Stimulated activated CD8-positive, alpha-beta memory T cell treated with anti-CD3 and anti-CD28 coated beads, Interleukin-12 subunit alpha, Interleukin-12 subunit beta, amount 100 ng/mL, for 4 hours (primary cell): ENCODE measurements around the gene TOX2.

Experiments
- DNase-seq: peaks from one replicate; pipeline ENCODE4 v3.0.0-alpha.2; 2020; ENCODE audit warnings: low read depth

TOX2 gene

DNA sequence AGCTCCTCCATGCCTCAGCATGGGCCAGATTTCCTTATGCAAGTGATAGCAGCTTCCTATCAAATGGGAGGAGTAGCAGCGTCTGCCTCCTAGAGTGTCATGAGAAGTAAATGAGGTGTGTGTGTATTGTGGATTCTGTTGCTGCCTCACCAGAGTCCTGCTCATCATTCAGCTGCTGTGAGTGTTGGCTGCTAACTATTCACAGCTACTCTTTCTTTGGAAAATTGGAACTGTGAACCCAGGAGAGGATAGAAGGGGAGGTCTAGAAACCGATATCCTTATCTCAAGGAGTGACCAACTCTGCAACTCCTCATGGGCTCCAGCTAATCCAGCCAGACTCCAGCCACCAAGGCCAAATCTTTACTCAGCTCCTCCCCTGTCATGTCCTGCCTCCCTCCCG, 63.3 kb downstream of the TOX2 start:
- DNase-seq = no peak

DNA sequence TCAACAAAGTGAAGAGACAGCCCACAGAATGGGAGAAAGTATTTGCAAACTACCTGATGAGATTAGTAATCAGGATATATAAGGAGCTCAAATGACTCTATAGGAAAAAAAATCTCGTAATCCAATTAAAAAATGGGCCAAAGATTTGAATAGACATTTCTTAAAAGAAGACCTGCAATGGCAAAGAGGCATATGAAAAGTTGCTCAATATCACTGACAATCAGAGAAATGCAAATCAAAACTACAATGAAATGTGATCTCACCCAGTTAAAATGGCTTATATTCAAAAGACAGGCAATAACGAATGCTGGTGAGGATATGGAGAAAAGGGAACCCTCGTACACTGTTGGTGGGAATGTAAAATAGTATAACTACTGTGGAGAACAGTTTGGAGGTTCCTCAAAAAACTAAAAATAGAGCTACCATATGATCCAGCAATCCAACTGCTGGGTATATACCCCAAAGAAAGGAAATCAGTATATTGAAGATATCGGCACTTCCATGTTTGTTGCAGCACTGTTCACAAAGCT, 65.0 kb downstream of the TOX2 start:
- DNase-seq = no peak

DNA sequence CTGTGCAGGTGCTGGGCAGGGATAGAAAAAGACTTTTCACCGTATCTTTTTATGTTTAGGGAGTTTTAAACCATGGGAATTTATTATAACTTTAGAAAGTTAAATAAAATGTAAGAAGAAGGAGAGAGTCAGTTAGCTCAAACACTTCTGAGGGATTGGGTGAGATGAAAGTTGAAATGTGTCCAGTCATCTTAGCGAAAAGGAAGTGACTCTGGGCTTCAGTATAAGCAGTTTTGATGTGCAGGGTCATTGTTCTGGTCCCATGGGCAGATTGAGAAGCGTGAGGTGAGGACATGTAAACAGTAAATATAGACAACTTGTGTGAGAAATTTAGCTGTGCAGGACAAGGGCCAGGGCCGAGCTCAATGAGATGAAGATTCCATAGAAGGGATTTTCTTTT, 66.9 kb downstream of the TOX2 start:
- no peak for DNase-seq

DNA sequence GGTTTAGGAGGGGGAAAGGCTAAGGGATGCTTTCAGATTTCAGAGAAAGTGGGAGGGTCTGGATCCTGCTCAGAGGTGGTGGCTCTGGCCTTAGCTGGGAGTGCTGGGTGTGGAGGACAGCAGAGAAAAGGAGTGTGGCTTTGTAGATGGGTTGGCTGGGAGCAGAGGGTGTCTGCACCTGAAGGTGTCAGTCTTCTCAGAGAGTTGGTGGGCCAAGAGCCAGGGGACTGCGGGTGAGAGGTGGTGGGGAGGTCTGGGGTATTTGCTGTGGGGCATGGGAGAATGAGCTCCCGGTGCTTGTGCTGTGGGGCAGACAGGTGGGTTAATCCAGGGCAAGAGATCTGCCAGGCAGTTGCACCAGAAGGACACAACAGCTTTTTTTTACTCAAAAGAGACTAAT, 67.4 kb downstream of the TOX2 start:
- no peak for DNase-seq

DNA sequence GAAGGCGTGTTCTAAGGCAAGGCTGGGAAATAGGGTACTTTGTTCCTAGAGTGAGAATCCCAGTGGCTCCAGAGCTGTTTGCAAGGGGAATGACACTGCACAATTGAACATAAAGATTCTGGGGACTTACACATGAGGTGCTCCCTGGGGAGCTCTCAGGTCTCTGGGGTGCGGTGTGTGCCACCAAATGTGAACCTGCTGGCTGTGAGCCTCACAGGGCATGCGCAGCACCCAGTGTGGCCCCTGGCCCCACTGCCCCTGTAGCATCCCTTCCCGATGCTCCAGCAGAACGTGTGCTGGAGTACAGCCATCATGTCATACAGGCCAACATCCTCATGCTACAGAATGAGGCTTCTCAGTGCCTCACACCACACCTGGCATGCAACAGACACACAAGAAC, 68.2 kb downstream of the TOX2 start:
- no peak for DNase-seq

DNA sequence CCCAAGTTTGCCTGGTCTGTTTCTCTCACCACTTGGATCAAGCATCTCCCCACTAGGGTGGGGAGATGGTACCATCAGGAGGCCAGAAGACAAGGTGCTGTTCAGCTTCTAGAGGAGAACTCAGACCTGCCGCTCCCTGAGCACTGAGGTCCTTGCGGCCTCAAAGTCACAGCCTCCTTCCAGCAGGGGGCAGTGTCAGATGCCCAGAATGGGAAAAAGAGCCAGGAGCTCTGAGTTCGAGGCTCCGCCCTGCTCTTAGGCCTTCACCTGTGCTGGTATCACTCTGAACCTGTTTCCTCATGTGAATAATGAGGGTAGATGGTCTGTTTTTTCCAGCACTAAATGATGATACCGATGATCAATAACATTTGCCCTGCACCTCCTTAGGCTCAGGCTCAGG, 68.7 kb downstream of the TOX2 start:
- DNase-seq = no peak

DNA sequence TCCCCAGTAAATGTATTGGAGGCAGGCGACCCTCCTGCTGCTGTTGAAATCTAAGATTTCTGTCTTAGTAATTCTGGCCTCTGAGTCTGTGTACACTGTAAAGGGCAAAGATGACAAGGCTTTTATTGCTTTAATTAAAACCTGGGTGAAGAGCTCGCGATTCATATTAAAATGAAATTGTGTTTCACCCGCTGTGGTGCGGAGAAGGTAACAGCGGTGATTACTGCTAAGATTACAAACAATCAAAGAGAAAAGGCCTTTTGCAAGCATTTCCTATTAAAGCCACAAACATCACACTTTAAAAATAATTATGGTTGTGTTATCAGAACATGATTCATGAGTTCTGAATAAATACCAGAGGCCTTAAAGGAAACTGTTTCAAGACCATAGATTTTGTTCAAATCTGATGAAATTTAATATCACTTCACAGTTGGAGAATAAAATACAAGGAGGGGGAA, 69.3 kb downstream of the TOX2 start:
- no peak for DNase-seq

DNA sequence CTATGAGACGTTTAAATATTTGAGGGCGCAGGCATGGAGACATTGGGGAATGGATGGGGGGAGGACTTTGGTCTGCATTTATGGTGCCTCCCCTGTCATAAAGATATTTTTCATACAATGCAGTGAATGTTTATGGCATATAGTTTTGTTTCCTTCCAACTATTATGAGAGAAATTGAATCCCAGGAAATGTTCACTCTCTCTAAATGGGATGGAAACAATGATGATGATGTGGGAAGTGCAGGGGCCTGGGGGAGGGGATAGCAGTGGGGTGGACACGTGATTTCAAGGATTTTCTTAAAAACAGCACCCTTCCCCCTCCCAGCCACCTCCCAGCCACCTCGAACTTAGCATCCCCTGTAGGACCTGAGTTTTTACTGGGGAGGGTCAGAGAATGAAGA, 69.9 kb downstream of the TOX2 start:
- DNase-seq = no peak

DNA sequence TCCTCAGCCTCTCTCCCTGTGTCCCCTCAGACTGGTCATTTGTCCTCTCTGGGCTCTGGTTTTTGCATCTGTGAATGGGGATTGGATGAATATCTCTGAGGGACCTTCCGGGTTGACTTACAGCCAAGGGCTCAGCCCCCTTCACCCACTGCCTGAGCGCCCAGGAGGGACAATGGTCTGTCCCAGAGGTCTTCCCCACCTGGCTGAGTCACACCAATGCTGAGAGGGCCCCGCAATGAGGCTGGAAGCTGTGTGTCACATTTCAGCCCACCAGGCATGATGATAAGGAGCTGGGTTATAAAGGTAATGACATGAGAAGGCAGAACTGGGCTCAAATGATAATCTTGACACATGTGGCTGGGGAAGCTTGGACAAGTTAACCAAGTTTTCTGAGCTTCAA, 70.5 kb downstream of the TOX2 start:
- DNase-seq = no peak

DNA sequence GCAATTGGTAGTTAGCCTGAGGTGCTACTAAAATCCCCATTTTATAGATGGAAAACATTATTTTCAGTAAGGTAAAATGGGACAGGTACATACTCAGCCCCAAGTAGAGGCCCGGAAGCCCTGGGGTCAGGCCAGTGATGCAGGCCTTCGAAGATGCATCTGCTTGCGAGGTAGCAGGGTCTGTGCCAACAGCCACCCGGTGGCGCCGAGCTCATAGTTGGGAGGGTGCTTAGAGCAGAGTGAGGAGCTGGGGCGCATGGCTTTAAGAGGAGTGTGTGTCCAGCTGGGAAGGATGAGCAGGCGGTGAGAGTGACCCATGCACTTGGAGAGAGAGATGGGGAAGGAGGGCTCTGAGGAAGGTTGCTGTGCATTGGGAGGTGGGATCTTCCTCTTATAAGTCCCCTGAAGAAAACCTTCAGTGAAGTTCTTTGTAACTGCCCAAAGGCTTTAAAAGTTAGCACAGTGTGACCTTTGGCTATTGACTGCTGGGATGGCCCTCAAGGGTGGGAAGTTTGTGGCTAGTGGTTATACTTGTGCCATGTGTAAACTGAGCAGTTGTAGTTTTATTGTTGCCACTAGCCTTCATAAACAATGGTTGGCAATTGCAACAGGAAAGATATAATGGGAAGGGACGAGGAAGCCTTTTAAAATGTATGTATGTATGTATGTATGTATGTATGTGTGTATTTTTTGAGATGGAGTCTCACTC, 71.1 kb downstream of the TOX2 start:
- no peak for DNase-seq

DNA sequence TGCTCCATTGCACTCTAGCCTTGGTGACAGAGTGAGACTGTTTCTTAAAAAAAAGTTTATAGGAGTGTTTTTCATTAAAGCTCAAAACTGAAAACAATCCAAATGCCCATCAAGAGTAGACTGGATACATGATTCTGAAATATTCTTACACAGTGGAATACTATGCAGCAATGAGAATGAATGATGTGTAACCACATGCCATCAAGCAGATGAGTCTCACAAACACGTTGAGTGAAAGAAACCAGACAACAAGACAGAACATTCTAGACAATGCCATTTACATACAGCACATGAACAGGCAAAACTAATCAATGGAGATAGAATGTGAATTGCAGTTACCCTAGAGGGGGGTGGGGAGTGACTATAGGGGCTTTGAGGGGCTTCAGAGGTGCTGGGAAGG, 72.4 kb downstream of the TOX2 start:
- no peak for DNase-seq

DNA sequence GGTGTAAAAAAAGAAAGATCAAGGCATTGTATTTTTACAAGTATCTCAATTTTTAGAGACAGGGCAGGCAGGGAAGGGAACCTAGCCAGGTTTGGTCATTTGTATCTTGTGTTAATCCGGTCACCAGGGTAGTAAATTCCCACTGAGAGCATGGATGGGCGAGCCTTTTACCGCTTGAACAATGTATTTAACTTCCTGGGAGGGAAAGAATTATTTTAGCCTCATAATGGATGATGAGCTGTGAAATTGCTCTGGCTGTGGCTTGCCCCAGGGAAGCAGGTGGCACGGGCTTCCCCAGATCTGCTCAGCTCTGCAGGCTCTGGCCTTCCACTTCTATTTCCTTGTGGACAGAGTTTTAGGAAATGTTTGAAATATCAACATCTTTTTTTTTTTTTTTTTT, 72.9 kb downstream of the TOX2 start:
- no peak for DNase-seq

DNA sequence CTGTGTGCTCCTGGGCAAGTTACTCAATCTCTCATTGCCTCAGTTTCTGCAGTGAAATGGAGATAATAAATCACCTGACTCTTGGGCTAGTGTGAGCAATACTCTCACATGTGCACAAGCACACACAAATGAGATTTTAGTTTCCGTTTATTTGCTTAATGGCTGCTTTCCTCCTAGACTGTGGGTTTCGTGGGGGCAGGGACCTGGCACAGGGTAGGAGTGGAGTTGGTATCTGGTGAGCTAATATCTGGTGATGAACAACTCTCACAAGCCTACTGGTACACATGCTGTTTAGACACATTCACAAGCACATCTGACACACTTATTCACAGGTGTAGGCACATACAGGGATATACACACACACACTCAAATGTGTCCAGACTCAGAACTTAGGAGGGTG, 73.8 kb downstream of the TOX2 start:
- no peak for DNase-seq

DNA sequence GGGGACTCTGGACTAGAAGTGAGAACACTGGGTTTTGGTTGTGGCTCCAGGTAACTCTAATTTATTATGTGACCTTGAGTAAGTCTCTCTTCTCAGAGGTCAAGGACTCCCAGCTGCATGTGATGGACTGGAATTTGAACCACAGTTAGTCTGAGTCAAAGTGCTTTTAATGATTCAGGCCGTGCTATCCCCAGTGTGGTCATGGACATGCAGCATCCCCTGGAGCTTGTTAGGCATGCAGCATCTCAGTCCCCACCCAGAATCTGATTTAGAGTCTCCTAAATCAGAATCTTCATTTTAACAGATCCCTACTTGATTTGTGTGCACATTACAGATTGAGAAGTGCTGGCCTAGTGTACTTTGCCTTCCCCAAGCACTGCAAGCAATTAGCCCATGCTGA, 74.2 kb downstream of the TOX2 start:
- DNase-seq = no peak

DNA sequence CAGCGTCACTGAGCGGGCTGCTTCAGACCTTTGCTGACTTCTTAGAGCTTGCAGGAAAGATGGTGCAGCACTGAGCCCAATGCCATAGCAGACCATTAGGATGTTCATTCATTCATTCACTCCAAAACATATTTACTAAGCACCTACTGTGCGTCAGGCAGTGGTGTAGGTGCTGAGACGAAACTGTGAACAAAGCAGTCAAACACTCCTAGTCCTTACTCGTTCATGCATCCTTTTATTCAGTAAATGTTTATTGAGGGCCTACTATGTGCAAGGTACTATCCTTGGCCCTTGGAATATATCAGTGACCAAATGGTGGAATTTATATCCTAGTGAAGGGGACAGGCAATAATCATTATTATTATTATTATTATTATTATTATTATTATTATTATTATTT, 76.6 kb downstream of the TOX2 start:
- DNase-seq = no peak

DNA sequence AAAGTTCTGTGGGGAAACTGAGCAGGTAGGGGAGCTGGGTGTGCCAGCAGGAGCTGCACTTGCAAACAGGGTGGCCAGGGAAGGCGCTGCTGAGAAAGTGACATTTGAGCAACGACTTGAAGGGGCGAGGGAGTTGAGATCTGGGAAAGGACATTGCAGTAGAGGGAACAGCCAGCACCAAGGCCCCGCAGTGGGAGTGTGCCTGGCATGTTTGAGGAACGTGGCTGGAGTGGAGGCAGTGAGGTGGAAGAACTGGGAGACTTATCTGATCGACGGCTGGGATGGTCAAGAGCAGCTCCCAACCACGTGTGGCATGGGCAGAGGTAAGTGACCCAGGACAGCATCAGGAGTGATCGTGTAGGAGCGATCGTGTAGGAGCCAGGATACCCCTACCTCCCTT, 77.3 kb downstream of the TOX2 start:
- no peak for DNase-seq

DNA sequence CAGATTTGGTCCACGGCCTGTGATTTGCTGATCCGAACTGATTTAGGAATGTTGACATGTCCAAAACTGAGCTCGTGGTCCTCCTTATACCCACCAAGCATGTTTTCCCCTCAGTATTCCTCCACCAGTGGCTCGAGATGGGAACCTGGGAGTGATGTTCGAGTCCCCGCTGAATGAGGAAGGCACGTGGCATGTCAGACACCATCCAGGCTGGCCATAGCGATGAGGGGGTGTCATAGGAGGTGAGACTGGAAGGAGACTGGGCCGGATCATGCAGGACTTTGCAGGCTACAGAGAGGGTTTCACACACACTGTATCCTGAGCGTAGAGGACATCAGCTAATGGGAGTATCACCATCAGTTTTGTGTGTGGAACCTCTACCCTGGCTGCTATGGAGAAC, 78.2 kb downstream of the TOX2 start:
- no peak for DNase-seq

DNA sequence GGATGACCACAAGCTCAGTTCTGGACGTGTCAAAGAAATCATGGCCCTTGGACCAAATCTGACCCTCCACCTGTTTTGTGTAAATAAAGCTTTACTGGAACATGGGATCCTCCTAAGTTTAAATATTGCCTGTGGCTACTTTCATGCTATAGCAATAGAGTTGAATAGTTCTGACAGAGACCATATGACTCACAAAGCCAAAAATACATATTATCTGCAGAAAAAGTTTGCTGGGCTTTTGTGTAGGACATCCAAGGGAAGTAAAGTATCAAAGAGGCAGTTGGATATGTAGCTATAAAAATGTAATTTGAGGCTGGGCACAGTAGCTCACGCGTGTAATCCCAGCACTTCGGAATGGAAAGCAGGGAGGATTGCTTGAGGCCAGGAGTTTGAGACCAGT, 78.9 kb downstream of the TOX2 start:
- no peak for DNase-seq

DNA sequence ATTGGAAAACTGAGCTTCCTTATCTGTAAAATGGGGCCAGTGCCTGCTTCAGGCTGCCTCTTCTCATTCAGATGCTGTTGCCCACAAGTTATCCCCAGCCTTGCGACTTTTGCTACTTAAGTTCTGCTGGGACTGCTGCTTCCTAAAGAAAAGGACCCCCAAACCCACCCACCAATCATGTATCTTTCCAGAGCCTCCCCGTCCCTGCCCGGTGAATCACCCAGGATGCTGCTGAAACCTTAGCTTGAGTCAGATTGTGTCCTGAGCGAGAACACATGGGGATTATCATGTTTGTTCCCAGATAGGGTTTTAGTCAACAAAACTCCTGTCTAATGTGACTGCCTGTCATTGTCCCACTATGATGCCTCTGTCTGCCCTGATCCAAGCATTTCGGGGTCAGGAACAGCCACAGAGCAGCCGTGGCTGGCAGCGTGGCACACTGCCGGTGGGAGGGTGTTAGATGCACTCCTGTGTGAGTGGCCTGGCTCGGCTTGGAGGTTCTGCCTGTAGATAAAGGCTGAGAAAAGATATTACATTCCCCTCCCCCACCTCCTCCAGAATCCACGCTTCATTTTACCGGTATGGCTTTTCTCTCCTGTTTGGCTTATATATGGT, 79.9 kb downstream of the TOX2 start:
- DNase-seq = no peak

DNA sequence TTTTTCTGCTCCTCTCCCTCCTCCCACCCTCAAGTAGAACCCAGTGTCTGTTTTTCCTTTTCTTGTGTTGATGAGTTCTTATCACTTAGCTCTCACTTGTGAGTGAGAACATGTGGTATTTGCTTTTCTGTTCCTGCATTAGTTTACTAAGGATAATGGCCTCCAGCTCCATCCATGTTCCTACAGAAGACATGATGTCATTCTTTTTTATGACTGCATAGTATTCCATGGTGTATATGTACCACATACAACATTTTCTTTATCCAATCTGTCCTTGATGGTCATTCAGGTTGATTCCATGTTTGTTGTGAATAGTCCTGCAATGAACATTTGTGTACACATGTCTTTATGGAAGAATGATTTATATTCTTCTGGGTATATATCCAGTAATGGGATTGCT, 81.0 kb downstream of the TOX2 start:
- DNase-seq = no peak

DNA sequence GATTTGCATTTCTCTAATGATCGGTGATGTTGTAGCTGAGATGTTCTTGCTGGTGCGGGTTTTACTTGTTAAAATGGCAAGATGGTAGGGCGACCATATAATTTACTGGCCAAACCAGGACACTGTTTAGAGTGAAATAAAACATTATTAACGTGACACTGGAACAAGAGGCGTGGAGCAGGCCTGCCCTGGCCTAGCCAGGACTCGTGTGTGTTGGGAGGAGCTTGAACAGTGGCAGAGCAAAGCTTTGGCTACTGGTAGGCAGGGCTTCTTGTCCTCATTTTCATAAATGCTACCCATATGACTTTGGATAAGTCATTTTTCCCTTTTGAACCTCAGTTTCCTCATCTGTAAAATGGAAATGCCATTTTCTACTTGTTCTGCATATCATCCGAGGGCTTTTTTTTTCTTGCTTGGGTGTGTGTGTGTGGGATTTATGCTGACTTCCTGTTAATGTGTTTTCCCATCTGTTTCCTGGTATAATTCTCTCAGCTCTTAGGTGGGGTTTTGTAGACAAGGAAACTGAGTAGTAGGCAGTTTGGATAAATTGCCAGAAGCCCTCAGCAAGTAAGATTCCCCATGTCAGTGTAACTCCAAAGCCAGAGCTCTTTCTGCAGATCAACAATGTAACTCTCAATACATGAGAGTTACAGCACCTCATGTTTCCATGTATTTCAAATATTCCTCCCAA, 81.7 kb downstream of the TOX2 start:
- no peak for DNase-seq

DNA sequence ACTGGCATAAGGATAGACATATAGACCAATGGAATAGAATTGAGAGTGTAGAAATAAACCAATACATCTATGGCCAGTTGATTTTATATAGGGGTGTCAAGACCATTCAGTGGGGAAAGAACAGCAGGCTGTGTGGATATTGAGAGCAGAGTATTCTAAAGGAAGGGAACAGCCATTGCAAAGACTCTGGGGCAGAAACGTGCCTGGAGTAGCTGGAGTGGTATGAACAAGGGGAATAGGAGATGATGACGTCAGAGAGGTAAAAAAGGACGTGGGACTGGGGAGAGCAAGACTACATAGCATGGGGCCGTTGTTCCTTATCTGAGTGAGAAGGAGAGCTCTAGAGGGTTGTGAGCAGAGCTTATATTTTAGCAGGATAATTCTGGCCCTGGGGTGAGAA, 85.2 kb downstream of the TOX2 start:
- DNase-seq = no peak
